IMR-90 (cell line): ENCODE data around the gene NCKAP5. TPM values are rescaled to one million over a fixed set of nuclear protein-coding genes. Genes with fewer than 3 reads are reported as not detected.

Experiments
- ATAC-seq: fragments of 200-7000 bp; cut with Tn5 transposase; 2 replicates; pipeline ENCODE4 v1.9.1; 2020; ENCODE audit warnings: low read depth, mild to moderate bottlenecking, moderate library complexity
- BruUV-seq: library from RNA; stranded (reverse); fragments of 400-500 nt; replicated peaks from 2 replicates; lab custom pipeline; 2021; lab: Mats Ljungman, UMichigan
- CTCF ChIA-PET: fragments of 300-600 bp; formaldehyde crosslinking; extraction: SDS; loops from one replicate; lab custom pipeline; 2021; ENCODE audit warnings: antibody characterized with exemption; lab: Yijun Ruan, JAX
- POLR2A ChIA-PET: fragments of 300-600 bp; sonication (Branson Sonifier 250); formaldehyde crosslinking; loops from one replicate; lab custom pipeline; 2022; ENCODE audit warnings: antibody characterized with exemption; ENCODE audit not compliant: unreplicated experiment; lab: Charles Lee
- DNase-seq: peaks from one replicate; pipeline ENCODE4 v3.0.0; 2013
- H2AFZ ChIP-seq: replicated peaks from 2 replicates; pipeline ENCODE3; 2013; ENCODE audit warnings: low read length, mild to moderate bottlenecking; ENCODE audit not compliant: poor library complexity
- H2AK5ac ChIP-seq: 2 replicates; pipeline ENCODE4 v1.6.1; 2013; ENCODE audit warnings: low read depth, low read length, inconsistent platforms
- H2AK9ac ChIP-seq: replicated peaks from 2 replicates; pipeline ENCODE3; 2013; ENCODE audit warnings: mild to moderate bottlenecking, low read depth, low read length, moderate library complexity; ENCODE audit not compliant: poor library complexity
- H2BK120ac ChIP-seq: 2 replicates; pipeline ENCODE4 v1.6.1; 2013; ENCODE audit warnings: low read depth, low read length, inconsistent platforms
- H2BK15ac ChIP-seq: 3 replicates; pipeline ENCODE4 v1.6.1; 2013; ENCODE audit warnings: low read depth, low read length, inconsistent platforms
- H2BK20ac ChIP-seq: 2 replicates; pipeline ENCODE4 v1.6.1; 2013; ENCODE audit warnings: low read depth, mild to moderate bottlenecking, inconsistent platforms, low read length, moderate library complexity
- H2BK5ac ChIP-seq: 2 replicates; pipeline ENCODE4 v1.6.1; 2013; ENCODE audit warnings: mild to moderate bottlenecking, low read depth, low read length, inconsistent platforms; ENCODE audit not compliant: poor library complexity, severe bottlenecking
- H3K14ac ChIP-seq: replicated peaks from 2 replicates; pipeline ENCODE4 v1.6.1; 2013; ENCODE audit warnings: low read depth, low read length, inconsistent platforms
- H3K18ac ChIP-seq: 2 replicates; pipeline ENCODE4 v1.6.1; 2013; ENCODE audit warnings: low read depth, low read length, control low read depth
- H3K23ac ChIP-seq: 2 replicates; pipeline ENCODE4 v1.6.1; 2013; ENCODE audit warnings: low read depth, low read length, inconsistent platforms
- H3K27ac ChIP-seq: 2 replicates; pipeline ENCODE4 v1.5.1; 2013; ENCODE audit warnings: mild to moderate bottlenecking, control low read depth, low read length; ENCODE audit not compliant: insufficient read depth
- H3K27me3 ChIP-seq: 2 replicates; pipeline ENCODE4 v1.6.1; 2013; ENCODE audit warnings: low read length; ENCODE audit not compliant: control insufficient read depth, insufficient read depth
- H3K36me3 ChIP-seq: 2 replicates; pipeline ENCODE4 v1.6.1; 2013; ENCODE audit warnings: low read length, mixed read lengths; ENCODE audit not compliant: control insufficient read depth, insufficient read depth
- H3K4ac ChIP-seq: 2 replicates; pipeline ENCODE4 v1.6.1; 2013; ENCODE audit warnings: low read depth, low read length, inconsistent platforms
- H3K4me1 ChIP-seq: 2 replicates; pipeline ENCODE4 v1.6.1; 2013; ENCODE audit warnings: low read length, mixed read lengths; ENCODE audit not compliant: control insufficient read depth, insufficient read depth
- H3K4me2 ChIP-seq: 2 replicates; pipeline ENCODE4 v1.6.1; 2013; ENCODE audit warnings: low read depth, mild to moderate bottlenecking, control low read depth, low read length, moderate library complexity
- H3K4me3 ChIP-seq: 2 replicates; pipeline ENCODE4 v1.5.1; 2013; ENCODE audit warnings: low read depth, mild to moderate bottlenecking, control low read depth, low read length, moderate library complexity; ENCODE audit not compliant: insufficient read depth
- H3K56ac ChIP-seq: 2 replicates; pipeline ENCODE4 v1.6.1; 2013; ENCODE audit warnings: low read length, inconsistent platforms; ENCODE audit not compliant: insufficient read depth; ENCODE audit errors: extremely low read depth
- H3K79me1 ChIP-seq, 2 experiments: 2 replicates each; pipeline ENCODE4 v1.6.1; 2013; ENCODE audit warnings: low read length in 2 of 2, inconsistent platforms in 1 of 2, low read depth in 1 of 2
- H3K9ac ChIP-seq: 2 replicates; pipeline ENCODE4 v1.6.1; 2013; ENCODE audit warnings: low read depth, low read length, control low read depth
- H3K9me1 ChIP-seq: 2 replicates; pipeline ENCODE4 v1.6.1; 2013; ENCODE audit warnings: low read length, inconsistent platforms; ENCODE audit not compliant: insufficient read depth
- H3K9me3 ChIP-seq: 2 replicates; pipeline ENCODE4 v1.6.1; 2013; ENCODE audit warnings: low read length; ENCODE audit not compliant: control insufficient read depth, insufficient read depth
- H4K20me1 ChIP-seq: 2 replicates; pipeline ENCODE4 v1.6.1; 2013; ENCODE audit warnings: low read length, inconsistent platforms; ENCODE audit not compliant: insufficient read depth
- H4K5ac ChIP-seq: 2 replicates; pipeline ENCODE4 v1.6.1; 2013; ENCODE audit warnings: mild to moderate bottlenecking, low read depth, low read length, control low read depth
- H4K8ac ChIP-seq, 2 experiments: 2 replicates each; pipeline ENCODE4 v1.6.1; 2013; ENCODE audit warnings: low read depth in 2 of 2, low read length in 2 of 2, control low read depth in 1 of 2, inconsistent platforms in 1 of 2
- H4K91ac ChIP-seq: 2 replicates; pipeline ENCODE4 v1.6.1; 2013; ENCODE audit warnings: low read depth, low read length, inconsistent platforms; ENCODE audit not compliant: insufficient read depth
- CEBPB ChIP-seq: IDR thresholded peaks from 2 replicates; pipeline ENCODE4 v1.6.1; 2012; ENCODE audit warnings: low read depth, low read length, improper control_type of control experiment
- FOS ChIP-seq: fragments of 150-350 bp; IDR thresholded peaks from 2 replicates; pipeline ENCODE4 v1.6.1; 2016; ENCODE audit warnings: low read depth, low read length
- WGBS, 2 experiments: methylation state at CpG; one replicate each; pipeline versions ENCODE4 v1.1.5 to v1.1.7; 2013; ENCODE audit warnings: missing lambda C conversion rate in 2 of 2; ENCODE audit not compliant: insufficient read length in 1 of 2; ENCODE audit errors: extremely low coverage in 2 of 2; 5-methylcytosine and 5-hydroxymethylcytosine counted together
- dilution Hi-C: fragments of 300-500 bp; cut with HindIII; formaldehyde crosslinking; loops from one replicate; pipeline ENCODE4 v1.14.3; 2018; ENCODE audit warnings: low sequenced_read_pairs; ENCODE audit not compliant: unreplicated experiment
- in situ Hi-C: fragments of 300-500 bp; cut with MboI; formaldehyde crosslinking; loops from 3 replicates; pipeline ENCODE4 v1.14.3; 2019; ENCODE audit warnings: low sequenced_read_pairs, inconsistent platforms, mixed read lengths
- intact Hi-C: fragments of 100-400 bp; cut with micrococcal nuclease; formaldehyde crosslinking; loops from 2 replicates; pipeline ENCODE4 v1.10.0; 2022
- polyA plus RNA-seq, 3 experiments: library from polyadenylated mRNA; depleted of rRNA; stranded (reverse); fragments of >200 nt; gene quantifications; 2 replicates each; pipeline ENCODE4 v1.2.3, GENCODE V29; 2012; ENCODE audit warnings: low replicate concordance in 1 of 3
- total RNA-seq: library from RNA; depleted of rRNA; stranded (reverse); fragments of >200 nt; gene quantifications from 2 replicates; pipeline ENCODE4 v1.2.3, GENCODE V29; 2012

NCKAP5 gene
- total and polyA plus RNA-seq, 2 of the 4 experiments (the other 2 are of a cell fraction), result 2.7 to 3.9 TPM

DNA sequence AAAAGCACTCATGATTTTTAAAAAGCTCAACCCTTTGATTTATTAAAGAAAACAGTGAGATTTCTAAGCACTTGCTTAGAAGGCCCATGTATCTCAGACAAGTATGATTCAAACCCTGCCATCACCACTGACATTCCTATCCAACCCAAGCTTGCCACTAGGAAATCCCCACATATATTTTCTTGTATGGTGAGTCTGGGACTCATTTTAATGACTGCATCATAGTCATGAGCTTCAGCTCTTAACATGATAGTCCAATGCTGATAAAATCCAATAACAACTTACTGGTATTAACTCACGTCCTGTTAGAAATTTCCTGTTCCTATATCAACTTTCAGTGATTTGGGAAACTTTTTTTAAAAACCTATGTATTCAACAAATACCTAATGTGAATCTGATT lies 39.4 kb upstream of the NCKAP5 start:
- Histone ChIP-seq H2AFZ (no peak overlapping the region), H3K27me3 (no peaks in the 10 kb centered on the region), H4K91ac (no peak overlapping the region), H3K4me3 (no peak overlapping the region), H3K9me1 (no peaks in the 10 kb centered on the region), H2AK5ac (no peak overlapping the region), H3K56ac (no peak overlapping the region), H3K23ac (no peak overlapping the region), H3K18ac (no peak overlapping the region), H3K9me3 (no peaks in the 10 kb centered on the region), H4K8ac (no peak overlapping the region), H3K14ac (no peak overlapping the region), H3K79me1 (no peaks in the 10 kb centered on the region), H2BK5ac (no peak overlapping the region), H3K4ac (no peak overlapping the region), H3K4me1 (peaks cover 7% of the 10 kb centered on the region), H4K20me1 (no peaks in the 10 kb centered on the region), H3K4me2 (no peak overlapping the region), H3K9ac (no peak overlapping the region), H3K36me3 (no peaks in the 10 kb centered on the region), H3K27ac (no peak overlapping the region), H2BK15ac (no peak overlapping the region), H2BK120ac (no peak overlapping the region), H2AK9ac (no peak overlapping the region), H2BK20ac (no peak overlapping the region), H4K5ac (no peak overlapping the region)
- TF ChIP-seq FOS (peak; percentile 33), CEBPB (no peak)
- peak; percentile 45; the same call in 1 of the 2 replicates for ATAC-seq
- intact Hi-C loops (no loop called here), in situ Hi-C loops (no loop called here), dilution Hi-C loops (no loop called here)
- DNase-seq, result peak; percentile 95
- no CpG with 5 or more reads among the region's 1 CpG for WGBS, 2 experiments
- CTCF ChIA-PET, result no interaction called here
- no TSS peak for BruUV-seq
- POLR2A ChIA-PET, result no interaction called here
